HG02763 (cell line): ENCODE data around the gene ABCD4.
"Not testable (repeated sequence)": the region's sequence is repeated elsewhere in the genome, so short reads cannot be mapped to it uniquely, and the experiment has no call there.

Experiments
- ATAC-seq: cut with Tn5 transposase; IDR thresholded peaks from one replicate; pipeline ENCODE4 v1.9.1; 2021; ENCODE audit warnings: mild to moderate bottlenecking, moderate library complexity; ENCODE audit not compliant: unreplicated experiment

ABCD4 gene

DNA sequence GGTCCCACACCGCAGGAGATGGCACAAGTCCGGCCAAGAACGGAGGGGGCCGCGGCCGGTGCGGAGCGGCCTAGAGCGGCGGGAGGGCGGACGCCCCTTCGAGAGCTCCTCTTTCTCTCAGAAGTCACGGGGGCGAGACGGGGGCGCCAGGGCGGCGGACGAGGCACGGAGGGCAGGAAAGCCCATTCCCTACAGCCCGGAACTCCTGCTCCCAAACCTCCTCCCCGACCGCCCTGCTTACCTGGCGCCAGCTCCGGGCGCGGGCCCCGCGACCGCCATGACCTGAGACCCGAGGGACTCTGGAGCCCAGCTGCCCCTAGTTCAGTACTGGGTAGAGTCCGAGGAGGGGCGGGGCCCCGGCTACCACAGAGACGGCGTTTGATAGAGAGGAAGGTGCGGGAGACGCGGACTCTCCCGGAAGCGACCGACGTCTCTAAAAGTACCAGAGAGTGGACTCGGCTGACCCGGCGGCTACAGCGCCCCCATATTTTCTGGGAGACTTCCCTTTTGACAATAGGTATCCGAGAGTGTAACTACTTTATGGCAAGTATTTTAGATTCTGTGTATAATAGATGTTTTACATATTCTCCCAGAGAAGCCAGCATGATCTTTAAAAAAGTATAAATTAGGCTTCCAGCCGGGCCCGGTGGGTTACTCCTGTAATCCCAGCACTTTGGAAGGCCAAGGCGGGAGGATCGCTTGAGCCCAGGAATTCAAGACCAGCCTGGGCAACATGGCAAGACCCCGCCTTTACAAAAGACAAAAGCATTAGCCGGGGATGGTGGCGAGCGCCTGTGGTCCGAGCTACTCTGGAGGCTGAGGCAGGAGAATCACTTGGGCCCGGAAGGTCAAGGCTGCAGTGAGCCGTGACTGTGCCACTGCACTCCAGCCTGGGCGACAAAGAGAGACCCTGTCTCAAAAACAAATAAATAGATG lies at the start of gene ABCD4:
ABCD4 (minus strand) TSS at position 301 of the 936 bp plus-strand sequence; CDS start at position 279, 22 bp downstream.
- ATAC-seq, result peak; percentile 97

GRCh38 chr14:74350928-74351323 lies 48.2 kb upstream of the ABCD4 start:
- no peak for ATAC-seq

DNA sequence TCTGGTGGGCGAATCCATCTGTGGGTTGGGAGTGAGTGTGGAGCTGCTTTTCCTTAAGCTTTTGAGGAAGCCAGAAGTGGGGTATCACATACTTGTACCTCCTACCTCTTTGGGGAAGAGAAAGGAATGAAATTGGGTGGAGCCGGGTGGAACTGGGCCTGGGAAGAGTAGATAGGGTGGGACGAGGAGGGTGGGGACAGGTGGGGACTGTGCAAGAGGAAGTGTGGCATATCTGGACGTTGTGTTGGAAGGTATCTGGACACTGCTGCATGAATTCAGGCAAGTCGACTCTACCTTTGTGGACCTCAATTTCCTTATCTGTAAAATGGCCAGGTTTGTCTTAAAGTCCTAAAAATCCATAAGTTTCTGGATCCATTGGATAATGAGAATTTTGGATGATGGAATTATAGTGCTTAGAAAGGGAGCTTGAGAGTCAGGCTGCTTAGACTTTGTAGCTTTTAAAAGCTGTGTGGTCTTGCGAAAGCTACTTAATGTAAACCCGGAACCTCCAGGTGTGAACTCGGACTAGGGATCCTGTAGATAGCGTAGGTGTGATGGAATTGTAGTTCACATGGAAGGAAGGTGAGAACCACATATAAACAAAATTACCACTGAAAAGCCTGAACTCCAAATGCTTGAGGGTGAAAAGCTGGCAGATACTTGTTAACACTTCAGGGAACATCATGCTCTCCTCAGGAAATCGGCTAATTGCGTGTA lies 47.6 kb upstream of the ABCD4 start:
- no peak for ATAC-seq

DNA sequence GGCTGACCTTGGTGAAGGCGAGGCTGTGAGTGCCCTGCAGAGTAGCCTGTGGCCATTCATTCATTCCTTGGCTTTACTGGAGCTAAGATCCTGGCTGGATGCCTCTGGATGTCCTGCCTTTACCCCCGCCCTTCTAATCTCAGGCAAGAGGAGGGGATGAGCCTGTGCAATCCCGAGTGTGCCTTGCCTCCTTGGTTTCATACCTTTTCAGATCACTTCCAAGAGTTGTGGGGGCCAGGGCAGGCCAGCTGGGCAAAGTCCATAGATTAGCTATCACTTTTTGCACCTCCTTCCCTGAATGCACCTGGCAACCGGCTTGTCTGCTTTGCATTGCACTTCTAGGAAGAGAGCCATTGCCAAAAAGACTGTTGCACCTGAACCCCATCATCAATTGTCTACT lies 47.0 kb upstream of the ABCD4 start:
- ATAC-seq, result no peak

- no peak for ATAC-seq
Measured at GRCh38 chr14:74348735-74349463, 46.2 kb upstream of the ABCD4 start.

DNA sequence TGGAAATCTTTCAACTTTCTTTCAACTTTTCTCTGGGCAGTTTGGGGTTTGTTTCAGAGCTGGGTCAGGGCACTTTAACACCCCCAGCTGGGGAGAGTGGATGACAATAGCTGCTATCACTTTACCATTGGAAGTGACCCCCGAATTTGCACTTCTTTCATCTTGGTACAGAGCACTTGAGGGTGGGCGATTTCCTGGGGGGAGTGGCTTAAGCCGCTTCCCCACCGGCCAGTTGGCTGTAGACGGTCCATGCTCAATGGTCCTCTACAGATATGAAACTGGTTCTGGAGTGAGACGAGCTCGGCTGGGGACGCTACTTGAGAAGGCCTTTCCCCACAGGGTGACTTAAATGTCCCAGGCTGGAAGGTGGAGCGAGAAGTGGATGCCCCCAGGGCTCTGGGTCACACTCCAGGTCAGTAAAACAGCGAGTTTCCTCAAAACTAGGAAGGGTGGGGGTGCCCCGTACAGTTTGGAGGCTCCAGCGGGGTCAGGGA lies 45.6 kb upstream of the ABCD4 start, which contains the start of gene VRTN:
VRTN (plus strand) TSS at position 231 of the 494 bp plus-strand sequence. CDS start 8,313 bp downstream, outside the sequence.
- ATAC-seq, result no peak

GRCh38 chr14:74347795-74348100 lies 45.0 kb upstream of the ABCD4 start:
- no peak for ATAC-seq

DNA sequence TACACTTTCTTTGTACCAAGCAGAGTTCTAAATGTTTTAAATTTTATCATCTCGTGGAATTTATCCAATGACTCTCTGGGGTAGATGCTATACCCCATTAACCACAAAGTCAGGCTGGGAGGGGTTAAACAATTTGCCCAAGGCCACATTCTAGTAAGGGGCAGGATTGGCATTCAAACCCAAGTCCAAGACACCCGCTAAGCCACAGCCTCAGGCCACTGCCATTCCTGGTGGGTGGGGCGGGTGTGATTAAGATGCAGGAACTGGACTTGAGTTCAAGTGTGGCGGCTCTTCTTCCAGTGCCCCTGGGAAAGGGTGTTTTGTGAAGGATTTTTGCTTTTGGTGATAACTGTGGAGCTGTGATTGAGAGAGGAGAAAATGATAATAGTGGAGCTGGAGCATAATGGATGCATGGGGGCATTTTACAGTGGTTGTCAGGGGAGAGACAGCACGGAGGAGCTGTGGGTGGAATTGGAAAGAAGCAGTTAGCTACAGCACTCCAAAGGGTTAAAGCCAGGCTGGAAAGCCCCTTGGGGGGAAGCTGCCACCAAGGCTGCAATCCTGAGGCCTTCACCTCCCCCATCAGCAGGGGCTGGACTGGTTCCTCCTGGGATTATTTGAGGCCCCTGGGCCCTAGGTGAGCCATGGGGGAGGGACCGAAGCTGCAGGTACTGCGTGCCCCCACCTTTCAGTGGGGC lies 44.5 kb upstream of the ABCD4 start:
- ATAC-seq, result no peak

DNA sequence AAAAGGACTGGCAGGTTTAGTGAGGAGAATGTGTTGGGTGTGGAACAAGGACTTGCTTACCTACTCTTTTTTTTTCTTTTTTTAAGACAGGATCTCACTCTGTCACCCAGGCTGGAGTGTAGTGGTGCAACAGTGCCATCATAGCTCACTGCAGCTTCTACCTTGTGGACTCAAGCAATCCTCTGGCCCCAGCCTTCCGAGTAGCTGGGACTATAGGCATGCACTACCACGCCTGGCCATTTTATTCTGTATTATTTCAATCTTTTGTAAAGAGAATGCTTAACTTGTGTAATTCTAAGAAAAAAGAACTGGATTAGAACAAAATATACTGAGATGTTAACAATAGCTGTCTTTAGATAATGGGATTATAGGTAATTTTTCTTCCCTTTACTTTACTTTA lies 43.6 kb upstream of the ABCD4 start:
- no peak for ATAC-seq

- ATAC-seq, result no peak
Measured at GRCh38 chr14:74333909-74334308, 31.2 kb upstream of the ABCD4 start.

- ATAC-seq, result not testable (repeated sequence)
Measured at GRCh38 chr14:74329950-74330552, 27.3 kb upstream of the ABCD4 start.

DNA sequence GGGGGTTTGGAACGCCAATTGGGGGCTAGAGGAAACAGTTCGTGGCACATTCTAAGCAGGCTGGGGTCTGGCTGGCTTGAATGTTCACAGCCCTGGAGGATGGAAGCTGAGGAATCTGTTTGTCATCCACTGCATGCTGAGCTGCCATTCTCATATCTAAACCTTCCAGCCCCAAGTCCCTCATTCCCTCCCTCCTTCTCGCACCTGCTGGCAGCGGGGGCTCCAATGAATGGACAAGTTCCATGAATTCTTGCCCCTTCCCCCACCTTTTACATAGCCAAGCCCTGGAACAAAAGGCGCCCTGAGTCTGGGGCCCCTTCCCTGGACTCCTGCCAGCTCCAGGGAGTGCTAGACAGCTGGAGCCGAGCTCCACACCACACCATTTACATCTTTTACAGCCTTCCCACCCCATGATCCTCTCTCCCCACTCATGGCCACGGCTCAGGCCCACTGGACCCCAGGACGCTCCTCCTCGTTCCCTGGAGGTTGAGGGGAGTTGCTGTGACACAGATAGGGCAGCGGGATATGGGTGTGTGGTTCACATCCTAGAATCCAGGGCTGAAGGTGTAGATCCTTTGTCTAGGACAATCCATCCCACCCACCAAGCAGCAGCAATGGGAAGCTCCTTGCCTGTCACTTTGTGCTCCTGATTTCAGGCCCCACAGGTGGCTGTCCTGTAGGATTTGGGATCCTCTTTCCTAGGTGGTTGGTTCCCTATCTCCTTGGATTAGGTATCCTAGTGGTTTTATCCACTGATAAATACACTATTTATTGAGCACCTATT lies 23.8 kb upstream of the ABCD4 start:
- no peak for ATAC-seq

DNA sequence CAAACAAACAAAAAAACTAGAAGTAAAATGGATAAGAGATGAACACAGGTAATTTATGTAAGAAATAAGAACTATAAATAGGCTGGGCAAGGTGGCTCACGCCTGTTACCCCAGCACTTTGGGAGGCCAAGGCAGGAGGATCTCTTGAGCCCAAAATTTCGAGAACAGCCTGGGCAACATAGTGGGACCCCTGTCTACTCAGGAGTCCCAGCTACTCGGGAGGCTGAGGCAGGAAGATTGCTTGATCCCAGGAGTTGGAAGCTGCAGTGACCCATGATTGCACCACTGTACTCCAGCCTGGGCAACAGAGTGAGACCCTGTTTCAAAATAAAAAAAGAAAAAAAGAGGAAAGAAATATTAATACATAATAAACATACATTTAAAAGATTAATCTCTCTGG lies 22.7 kb upstream of the ABCD4 start:
- no peak for ATAC-seq

DNA sequence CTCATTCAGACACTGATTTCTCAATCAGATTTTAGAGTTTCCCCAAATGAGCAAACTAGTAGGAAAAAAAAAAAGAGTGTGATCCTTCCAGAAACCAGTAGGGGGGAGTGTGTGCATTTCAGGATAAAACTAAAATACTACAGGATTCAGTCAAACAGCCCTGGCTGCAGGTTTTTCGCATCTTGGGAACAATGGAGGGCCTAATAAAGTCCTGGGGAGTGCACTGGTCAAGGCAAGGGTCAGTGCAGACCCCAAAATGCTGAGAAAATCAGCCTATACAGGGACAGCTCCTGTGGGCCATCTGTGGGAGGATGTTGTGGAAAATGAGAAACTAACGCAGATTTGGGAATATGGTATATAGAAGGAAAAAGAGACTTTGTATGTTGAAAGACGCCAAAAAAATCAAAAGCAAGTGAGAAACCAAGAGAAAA lies 22.2 kb upstream of the ABCD4 start:
- ATAC-seq, result no peak

- ATAC-seq, result no peak
Measured at GRCh38 chr14:74314576-74314975, 11.8 kb upstream of the ABCD4 start.

GRCh38 chr14:74313601-74314000 lies 10.9 kb upstream of the ABCD4 start:
- no peak for ATAC-seq

DNA sequence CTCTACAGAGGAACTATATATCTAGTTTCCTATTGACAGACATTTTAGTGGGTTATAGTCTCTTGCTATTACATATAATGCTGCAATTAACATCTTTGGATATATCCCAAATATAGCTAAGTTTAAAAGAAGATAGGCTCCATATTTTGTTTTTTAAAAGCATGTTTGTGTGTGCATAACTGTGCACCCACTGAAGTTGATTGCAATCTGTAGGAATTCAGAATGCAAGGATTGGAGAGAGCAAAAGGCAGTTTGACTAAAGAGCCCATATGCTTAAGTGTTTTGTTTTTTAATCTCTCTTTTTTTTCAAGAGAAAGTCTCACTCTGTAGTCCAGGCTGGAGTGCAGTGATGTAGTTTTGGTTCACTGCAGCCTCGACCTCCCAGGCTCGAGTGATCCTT lies 9.4 kb upstream of the ABCD4 start:
- ATAC-seq, result no peak

DNA sequence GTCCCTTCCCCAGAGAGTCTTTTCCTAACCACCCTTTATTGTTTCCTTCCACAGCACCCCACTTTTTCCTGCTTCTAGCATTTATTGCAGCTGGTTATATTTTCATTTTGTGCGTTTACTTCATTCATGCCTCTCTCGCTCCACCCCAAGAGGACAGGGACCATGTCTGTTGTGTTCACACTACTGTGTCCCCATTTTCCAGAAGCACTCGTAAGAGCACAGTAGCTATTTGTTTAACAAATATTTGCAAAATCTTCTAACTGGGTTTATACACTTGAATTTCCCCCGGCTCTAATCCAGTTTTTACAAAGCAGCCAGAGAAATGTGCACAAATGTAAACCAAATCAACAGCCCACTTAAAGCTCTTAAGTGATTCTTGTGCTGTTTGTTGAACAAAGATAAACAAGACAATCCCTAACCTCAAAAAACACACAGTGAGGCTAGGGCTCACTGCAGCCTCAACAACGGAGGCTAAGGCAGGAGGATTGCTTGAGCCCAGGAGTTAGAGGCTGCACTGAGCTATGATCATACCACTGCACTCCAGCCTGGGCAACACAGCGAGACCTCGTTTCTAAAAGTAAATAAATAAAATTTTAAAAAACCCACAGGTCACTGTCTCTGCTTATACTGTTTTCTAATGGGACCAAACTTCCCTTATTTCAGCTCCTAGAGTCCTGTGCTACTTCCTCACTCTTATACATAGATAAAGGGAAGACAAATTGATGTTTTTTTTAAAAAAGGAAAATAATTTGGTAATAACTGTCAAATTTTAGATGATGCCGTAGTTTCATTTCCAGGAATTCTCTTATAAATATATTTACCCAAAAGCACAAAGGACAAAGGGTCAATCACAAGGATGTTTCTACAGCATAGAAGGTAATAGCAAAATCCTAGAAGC lies 6.6 kb upstream of the ABCD4 start:
- no peak for ATAC-seq
